CD4-positive, alpha-beta T cell (primary cell): ENCODE measurements around the gene HIP1. TPM values are rescaled to one million over a fixed set of nuclear protein-coding genes. Genes with fewer than 3 reads are reported as not detected.
"Not testable (repeated sequence)": the region's sequence is repeated elsewhere in the genome, so short reads cannot be mapped to it uniquely, and the experiment has no call there.

Source experiments
- ATAC-seq: fragments of 200-7000 bp; cut with Tn5 transposase; one replicate; pipeline ENCODE4 v1.10.0; 2022; ENCODE audit warnings: mild to moderate bottlenecking; ENCODE audit not compliant: poor library complexity
- CTCF ChIA-PET: fragments of 350-600 bp; sonication (Branson Sonifier 250); formaldehyde crosslinking; loops from one replicate; lab custom pipeline; 2021; ENCODE audit warnings: antibody characterized with exemption, inconsistent platforms; lab: Charles Lee
- POLR2A ChIA-PET: fragments of 350-600 bp; sonication (Branson Sonifier 250); formaldehyde crosslinking; loops from one replicate; lab custom pipeline; 2021; ENCODE audit warnings: antibody characterized with exemption, inconsistent platforms; lab: Charles Lee
- DNase-seq, 14 experiments: peaks; one replicate each; pipeline ENCODE4 v3.0.0-alpha.2; 2013 to 2020; ENCODE audit warnings: mixed read lengths in 2 of 14
- H3K27ac ChIP-seq, 2 donors: one replicate each; pipeline versions ENCODE4 v1.5.1 to v1.7.0; 2013; ENCODE audit warnings: low read length in 2 of 2, low read depth in 1 of 2, mild to moderate bottlenecking in 1 of 2
- H3K27me3 ChIP-seq, 2 experiments: 1 replicate in 1 of 2; 2 replicates in 1 of 2; pipeline versions ENCODE4 v1.6.1 to v1.7.0; 2013; ENCODE audit warnings: low read length in 2 of 2, control low read depth in 1 of 2, mild to moderate bottlenecking in 1 of 2, moderate library complexity in 1 of 2; ENCODE audit not compliant: insufficient read depth in 2 of 2, control insufficient read depth in 1 of 2
- H3K36me3 ChIP-seq: one replicate; pipeline ENCODE4 v1.6.1; 2013; ENCODE audit warnings: low read length, control low read depth; ENCODE audit not compliant: insufficient read depth
- H3K4me1 ChIP-seq: one replicate; pipeline ENCODE4 v1.6.1; 2013; ENCODE audit warnings: low read length, control low read depth; ENCODE audit not compliant: insufficient read depth
- H3K4me3 ChIP-seq: one replicate; pipeline ENCODE4 v1.5.1; 2013; ENCODE audit warnings: mild to moderate bottlenecking, low read length, moderate library complexity
- H3K9me3 ChIP-seq, 2 experiments: 1 replicate in 1 of 2; 2 replicates in 1 of 2; pipeline versions ENCODE4 v1.6.1 to v1.7.0; 2013; ENCODE audit warnings: low read length in 2 of 2, mild to moderate bottlenecking in 2 of 2, control low read depth in 1 of 2, moderate library complexity in 1 of 2; ENCODE audit not compliant: control insufficient read depth in 1 of 2, insufficient read depth in 1 of 2
- H3K27ac Mint-ChIP-seq: one replicate; pipeline ENCODE4 v1.8.0; 2020; ENCODE audit warnings: mixed read lengths
- H3K27me3 Mint-ChIP-seq: one replicate; pipeline ENCODE4 v1.8.0; 2021; ENCODE audit warnings: mixed read lengths
- H3K36me3 Mint-ChIP-seq: one replicate; pipeline ENCODE4 v1.8.0; 2021; ENCODE audit warnings: low read depth, mixed read lengths
- H3K4me1 Mint-ChIP-seq: one replicate; pipeline ENCODE4 v1.8.0; 2021; ENCODE audit warnings: low read depth, mixed read lengths
- H3K4me3 Mint-ChIP-seq: one replicate; pipeline ENCODE4 v1.8.0; 2020; ENCODE audit warnings: mild to moderate bottlenecking, mixed read lengths
- H3K9me3 Mint-ChIP-seq: one replicate; pipeline ENCODE4 v1.8.0; 2020; ENCODE audit warnings: mixed read lengths
- CTCF ChIP-seq: fragments of 200-600 bp; IDR thresholded peaks from one replicate; pipeline ENCODE4 v1.8.0; 2022; ENCODE audit warnings: antibody characterized with exemption, mild to moderate bottlenecking
- intact Hi-C, 2 experiments: fragments of 100-400 bp; cut with DNase I in 1 of 2; cut with micrococcal nuclease in 1 of 2; formaldehyde crosslinking; loops; one replicate each; pipeline versions ENCODE4 v1.15.1 to v1.9.0; 2023 to 2025; cut with DNase I, micrococcal nuclease
- total RNA-seq, 174 experiments: library from RNA in 2 of 174; stranded (reverse) in 2 of 174; gene quantifications; one replicate each; pipeline ENCODE4 v1.2.3 and lab custom pipeline; 2021 to 2026

The HIP1 gene
- total RNA-seq, 2 experiments from 2014 or later: 1.5 to 1.7 TPM

GRCh38 chr7:75687246-75688088 lies 51.3 kb downstream of the HIP1 start:
- no peak overlapping the region for H3K4me3 ChIP-seq
- H3K4me1 Mint-ChIP-seq: no peaks in the 10 kb centered on the region
- no peak overlapping the region for H3K27ac ChIP-seq
- ATAC-seq (no peak), DNase-seq (no peak)
- no peaks in the 10 kb centered on the region for H3K36me3 ChIP-seq
- no peaks in the 10 kb centered on the region for H3K36me3 Mint-ChIP-seq
- no peak for TF ChIP-seq CTCF
- intact Hi-C loops: no loop called here
- ChIA-PET CTCF (no interaction called here), POLR2A (no interaction called here)
- H3K9me3 Mint-ChIP-seq: no peaks in the 10 kb centered on the region
- H3K4me3 Mint-ChIP-seq: no peak overlapping the region
- peaks cover 9% of the 10 kb centered on the region for H3K27me3 Mint-ChIP-seq
- peaks cover 0 to 5% of the 10 kb centered on the region in 2 experiments for H3K27me3 ChIP-seq
- H3K4me1 ChIP-seq: peaks cover 3% of the 10 kb centered on the region
- no peaks in the 10 kb centered on the region for H3K9me3 ChIP-seq
- H3K27ac Mint-ChIP-seq: no peak overlapping the region

- Mint-ChIP-seq H3K27ac (no peak overlapping the region), H3K4me3 (no peak overlapping the region), H3K27me3 (peaks cover 9% of the 10 kb centered on the region), H3K4me1 (no peaks in the 10 kb centered on the region), H3K36me3 (no peaks in the 10 kb centered on the region), H3K9me3 (no peaks in the 10 kb centered on the region)
- Histone ChIP-seq H3K27me3 (peaks cover 0 to 5% of the 10 kb centered on the region in 2 experiments), H3K4me1 (peaks cover 3% of the 10 kb centered on the region), H3K27ac (no peak overlapping the region), H3K36me3 (no peaks in the 10 kb centered on the region), H3K4me3 (no peak overlapping the region), H3K9me3 (no peaks in the 10 kb centered on the region)
- intact Hi-C loops: no loop called here
- no peak for DNase-seq
- CTCF ChIA-PET: no interaction called here
- TF ChIP-seq CTCF: no peak
- POLR2A ChIA-PET: no interaction called here
- no peak for ATAC-seq
Observed at GRCh38 chr7:75686551-75686950, 52.2 kb downstream of the HIP1 start.

- H3K36me3 ChIP-seq, POLR2A ChIA-PET, H3K4me3 Mint-ChIP-seq, H3K27ac Mint-ChIP-seq, H3K4me1 Mint-ChIP-seq, H3K9me3 ChIP-seq, H3K4me3 ChIP-seq, H3K27me3 ChIP-seq, H3K9me3 Mint-ChIP-seq, H3K27ac ChIP-seq, H3K27me3 Mint-ChIP-seq, ATAC-seq, H3K4me1 ChIP-seq, H3K36me3 Mint-ChIP-seq, CTCF ChIA-PET, intact Hi-C loops, DNase-seq: not testable (repeated sequence)
Observed at GRCh38 chr7:75682052-75682451, 56.7 kb downstream of the HIP1 start.
